CD4-positive, alpha-beta T cell (primary cell): ENCODE measurements around the gene JAZF1. TPM values are rescaled to one million over a fixed set of nuclear protein-coding genes. Genes with fewer than 3 reads are reported as not detected.

Source experiments
- ATAC-seq: fragments of 200-7000 bp; cut with Tn5 transposase; one replicate; pipeline ENCODE4 v1.10.0; 2022; ENCODE audit warnings: mild to moderate bottlenecking; ENCODE audit not compliant: poor library complexity
- CTCF ChIA-PET: fragments of 350-600 bp; sonication (Branson Sonifier 250); formaldehyde crosslinking; loops from one replicate; lab custom pipeline; 2021; ENCODE audit warnings: antibody characterized with exemption, inconsistent platforms; lab: Charles Lee
- POLR2A ChIA-PET: fragments of 350-600 bp; sonication (Branson Sonifier 250); formaldehyde crosslinking; loops from one replicate; lab custom pipeline; 2021; ENCODE audit warnings: antibody characterized with exemption, inconsistent platforms; lab: Charles Lee
- DNase-seq, 14 experiments: peaks; one replicate each; pipeline ENCODE4 v3.0.0-alpha.2; 2013 to 2020; ENCODE audit warnings: mixed read lengths in 2 of 14
- H3K27ac ChIP-seq, 2 donors: one replicate each; pipeline versions ENCODE4 v1.5.1 to v1.7.0; 2013; ENCODE audit warnings: low read length in 2 of 2, low read depth in 1 of 2, mild to moderate bottlenecking in 1 of 2
- H3K27me3 ChIP-seq, 2 experiments: 1 replicate in 1 of 2; 2 replicates in 1 of 2; pipeline versions ENCODE4 v1.6.1 to v1.7.0; 2013; ENCODE audit warnings: low read length in 2 of 2, control low read depth in 1 of 2, mild to moderate bottlenecking in 1 of 2, moderate library complexity in 1 of 2; ENCODE audit not compliant: insufficient read depth in 2 of 2, control insufficient read depth in 1 of 2
- H3K36me3 ChIP-seq: one replicate; pipeline ENCODE4 v1.6.1; 2013; ENCODE audit warnings: low read length, control low read depth; ENCODE audit not compliant: insufficient read depth
- H3K4me1 ChIP-seq: one replicate; pipeline ENCODE4 v1.6.1; 2013; ENCODE audit warnings: low read length, control low read depth; ENCODE audit not compliant: insufficient read depth
- H3K4me3 ChIP-seq: one replicate; pipeline ENCODE4 v1.5.1; 2013; ENCODE audit warnings: mild to moderate bottlenecking, low read length, moderate library complexity
- H3K9me3 ChIP-seq, 2 experiments: 1 replicate in 1 of 2; 2 replicates in 1 of 2; pipeline versions ENCODE4 v1.6.1 to v1.7.0; 2013; ENCODE audit warnings: low read length in 2 of 2, mild to moderate bottlenecking in 2 of 2, control low read depth in 1 of 2, moderate library complexity in 1 of 2; ENCODE audit not compliant: control insufficient read depth in 1 of 2, insufficient read depth in 1 of 2
- H3K27ac Mint-ChIP-seq: one replicate; pipeline ENCODE4 v1.8.0; 2020; ENCODE audit warnings: mixed read lengths
- H3K27me3 Mint-ChIP-seq: one replicate; pipeline ENCODE4 v1.8.0; 2021; ENCODE audit warnings: mixed read lengths
- H3K36me3 Mint-ChIP-seq: one replicate; pipeline ENCODE4 v1.8.0; 2021; ENCODE audit warnings: low read depth, mixed read lengths
- H3K4me1 Mint-ChIP-seq: one replicate; pipeline ENCODE4 v1.8.0; 2021; ENCODE audit warnings: low read depth, mixed read lengths
- H3K4me3 Mint-ChIP-seq: one replicate; pipeline ENCODE4 v1.8.0; 2020; ENCODE audit warnings: mild to moderate bottlenecking, mixed read lengths
- H3K9me3 Mint-ChIP-seq: one replicate; pipeline ENCODE4 v1.8.0; 2020; ENCODE audit warnings: mixed read lengths
- CTCF ChIP-seq: fragments of 200-600 bp; IDR thresholded peaks from one replicate; pipeline ENCODE4 v1.8.0; 2022; ENCODE audit warnings: antibody characterized with exemption, mild to moderate bottlenecking
- intact Hi-C, 2 experiments: fragments of 100-400 bp; cut with DNase I in 1 of 2; cut with micrococcal nuclease in 1 of 2; formaldehyde crosslinking; loops; one replicate each; pipeline versions ENCODE4 v1.15.1 to v1.9.0; 2023 to 2025; cut with DNase I, micrococcal nuclease
- total RNA-seq, 174 experiments: library from RNA in 2 of 174; stranded (reverse) in 2 of 174; gene quantifications; one replicate each; pipeline ENCODE4 v1.2.3 and lab custom pipeline; 2021 to 2026

Gene JAZF1
- total RNA-seq, 2 experiments from 2014 or later = 9.9 to 11.1 TPM

DNA sequence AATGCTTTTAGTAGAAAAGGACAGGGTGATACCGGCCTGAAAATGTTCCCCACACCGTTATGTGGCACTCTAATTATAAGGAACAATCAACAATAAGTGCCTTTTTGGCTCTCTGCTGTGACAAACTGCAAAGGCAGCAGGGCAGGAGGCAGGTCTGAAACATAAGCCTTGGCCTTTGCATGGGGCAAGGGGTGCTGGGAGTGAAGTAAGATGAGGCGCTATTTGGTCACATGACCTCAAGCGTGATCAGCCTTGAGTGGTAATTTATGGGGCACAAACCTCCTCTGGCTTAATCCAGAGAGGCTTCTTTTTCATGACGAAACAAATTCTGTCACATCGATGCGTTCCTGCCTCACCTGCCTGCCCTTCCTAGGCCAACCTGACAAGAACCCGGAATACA is 237.9 kb downstream of the JAZF1 start:
- Histone ChIP-seq H3K9me3 (peaks cover 0 to 8% of the 10 kb centered on the region in 2 experiments), H3K27me3 (no peaks in the 10 kb centered on the region), H3K27ac (no peak overlapping the region), H3K36me3 (no peaks in the 10 kb centered on the region), H3K4me3 (no peak overlapping the region), H3K4me1 (no peaks in the 10 kb centered on the region)
- TF ChIP-seq CTCF = no peak
- no peak overlapping the region for H3K4me3 Mint-ChIP-seq
- no peak overlapping the region for H3K27ac Mint-ChIP-seq
- no peaks in the 10 kb centered on the region for H3K27me3 Mint-ChIP-seq
- no peaks in the 10 kb centered on the region for H3K4me1 Mint-ChIP-seq
- ChIA-PET CTCF (no interaction called here), POLR2A (no interaction called here)
- H3K9me3 Mint-ChIP-seq = no peaks in the 10 kb centered on the region
- intact Hi-C loops = no loop called here
- ATAC-seq (no peak), DNase-seq (no peak)
- H3K36me3 Mint-ChIP-seq = no peaks in the 10 kb centered on the region

DNA sequence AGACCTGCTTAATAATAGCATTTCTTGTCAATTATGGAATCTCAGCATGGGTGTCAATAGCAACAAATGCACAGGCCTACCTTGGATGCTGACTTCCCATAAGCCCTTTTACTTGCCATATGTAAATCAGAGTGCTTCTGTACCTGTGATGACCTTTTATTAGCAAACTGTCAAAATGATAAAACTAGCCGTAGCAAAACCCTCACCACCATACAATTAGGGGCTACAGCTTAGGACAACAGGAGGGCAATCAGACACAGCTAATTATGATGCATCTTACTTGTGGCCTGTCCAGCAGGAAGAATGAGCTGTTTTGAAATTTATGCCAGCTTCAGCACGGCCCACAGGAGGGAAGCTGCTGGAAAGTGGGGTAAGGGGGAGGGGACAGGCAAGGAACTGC is 239.1 kb downstream of the JAZF1 start:
- no peaks in the 10 kb centered on the region for H3K4me1 Mint-ChIP-seq
- H3K9me3 Mint-ChIP-seq = no peaks in the 10 kb centered on the region
- no peaks in the 10 kb centered on the region for H3K27me3 ChIP-seq
- CTCF ChIA-PET = no interaction called here
- no peak overlapping the region for H3K4me3 Mint-ChIP-seq
- POLR2A ChIA-PET = no interaction called here
- no peaks in the 10 kb centered on the region for H3K36me3 Mint-ChIP-seq
- no peak overlapping the region for H3K4me3 ChIP-seq
- peaks cover 0 to 8% of the 10 kb centered on the region in 2 experiments for H3K9me3 ChIP-seq
- intact Hi-C loops = no loop called here
- no peak for TF ChIP-seq CTCF
- no peak overlapping the region for H3K27ac Mint-ChIP-seq
- no peak overlapping the region for H3K27ac ChIP-seq
- no peaks in the 10 kb centered on the region for H3K36me3 ChIP-seq
- DNase-seq (no peak), ATAC-seq (no peak)
- H3K4me1 ChIP-seq = no peaks in the 10 kb centered on the region
- no peaks in the 10 kb centered on the region for H3K27me3 Mint-ChIP-seq

- no peaks in the 10 kb centered on the region for H3K36me3 Mint-ChIP-seq
- CTCF ChIA-PET = no interaction called here
- no peak for ATAC-seq
These were observed 240.3 kb downstream of the JAZF1 start for GRCh38 chr7:27940341-27940740.

More at GRCh38 chr7:27940341-27940740, 240.3 kb downstream of the JAZF1 start:
- no peak overlapping the region for H3K27ac ChIP-seq
- no peaks in the 10 kb centered on the region for H3K27me3 ChIP-seq
- no peak overlapping the region for H3K4me3 Mint-ChIP-seq
- H3K4me1 Mint-ChIP-seq = no peaks in the 10 kb centered on the region
- H3K4me1 ChIP-seq = no peaks in the 10 kb centered on the region
- TF ChIP-seq CTCF = no peak
- intact Hi-C loops = no loop called here
- POLR2A ChIA-PET = no interaction called here
- H3K9me3 ChIP-seq = peaks cover 0 to 8% of the 10 kb centered on the region in 2 experiments
- no peaks in the 10 kb centered on the region for H3K36me3 ChIP-seq
- DNase-seq = no peak
- no peak overlapping the region for H3K4me3 ChIP-seq
- H3K9me3 Mint-ChIP-seq = no peaks in the 10 kb centered on the region
- no peaks in the 10 kb centered on the region for H3K27me3 Mint-ChIP-seq
- no peak overlapping the region for H3K27ac Mint-ChIP-seq
